H1 (cell line): Measurements from ENCODE around the gene VGLL4. TPM values are rescaled to one million over a fixed set of nuclear protein-coding genes. Genes with fewer than 3 reads are reported as not detected.

Experiments
- CTCF ChIA-PET: fragments of 300-600 bp; sonication (Branson Sonifier 250); formaldehyde crosslinking; loops from one replicate; lab custom pipeline; 2021; ENCODE audit not compliant: partially characterized antibody; lab: Charles Lee
- POLR2A ChIA-PET: fragments of 300-600 bp; sonication (Branson Sonifier 250); formaldehyde crosslinking; loops from one replicate; lab custom pipeline; 2021; ENCODE audit warnings: inconsistent platforms; ENCODE audit not compliant: partially characterized antibody; lab: Charles Lee
- DNase-seq, 2 experiments: peaks; one replicate each; pipeline versions ENCODE4 v3.0.0 to v3.0.0-alpha.2; 2010 to 2022; ENCODE audit warnings: low spot score in 2 of 2, low read depth in 1 of 2, mixed read lengths in 1 of 2
- FAIRE-seq: peaks from 2 replicates; lab custom pipeline; 2011; peaks lifted over from hg19 to GRCh38; lab: Jason Lieb, UNC
- H2AFZ ChIP-seq: 2 replicates; pipeline ENCODE4 v1.8.1; 2012; ENCODE audit warnings: low read length, inconsistent platforms
- H2AK5ac ChIP-seq: 2 replicates; pipeline ENCODE4 v1.6.1; 2013; ENCODE audit warnings: low read depth, low read length
- H2BK120ac ChIP-seq: replicated peaks from 2 replicates; pipeline ENCODE3; 2013; ENCODE audit warnings: low read depth, low read length, inconsistent platforms
- H2BK12ac ChIP-seq: 2 replicates; pipeline ENCODE4 v1.6.1; 2013; ENCODE audit warnings: low read depth, low read length
- H2BK15ac ChIP-seq: 2 replicates; pipeline ENCODE4 v1.6.1; 2013; ENCODE audit warnings: low read length
- H2BK20ac ChIP-seq: 2 replicates; pipeline ENCODE4 v1.6.1; 2013; ENCODE audit warnings: low read length
- H2BK5ac ChIP-seq: 2 replicates; pipeline ENCODE4 v1.6.1; 2013; ENCODE audit warnings: low read depth, low read length
- H3K14ac ChIP-seq: 2 replicates; pipeline ENCODE4 v1.6.1; 2013; ENCODE audit warnings: inconsistent platforms; ENCODE audit not compliant: insufficient read length
- H3K18ac ChIP-seq: 2 replicates; pipeline ENCODE4 v1.6.1; 2013; ENCODE audit warnings: low read length; ENCODE audit errors: extremely low read depth
- H3K23ac ChIP-seq: 2 replicates; pipeline ENCODE4 v1.6.1; 2013; ENCODE audit warnings: inconsistent platforms; ENCODE audit not compliant: insufficient read length
- H3K23me2 ChIP-seq: 2 replicates; pipeline ENCODE4 v1.6.1; 2013; ENCODE audit warnings: low read depth, low read length
- H3K27ac ChIP-seq: 2 replicates; pipeline ENCODE4 v1.6.1; 2011; ENCODE audit warnings: low read depth, low read length, inconsistent platforms
- H3K27me3 ChIP-seq, 4 experiments: replicated peaks in 1 of 4; 1 replicate in 1 of 4; 2 replicates in 3 of 4; pipeline versions ENCODE4 v1.6.1 to v1.8.1; 2011 to 2013; ENCODE audit warnings: low read length in 3 of 4, mild to moderate bottlenecking in 3 of 4, inconsistent platforms in 2 of 4, mixed read lengths in 2 of 4, moderate library complexity in 1 of 4; ENCODE audit not compliant: control insufficient read depth in 3 of 4, insufficient read depth in 3 of 4; ENCODE audit errors: extremely low read depth in 1 of 4
- H3K36me3 ChIP-seq, 4 experiments: 2 replicates each; pipeline versions ENCODE4 v1.6.1 to v1.8.1; 2011 to 2013; ENCODE audit warnings: mild to moderate bottlenecking in 4 of 4, low read length in 3 of 4, moderate library complexity in 2 of 4, control low read depth in 1 of 4, inconsistent platforms in 1 of 4; ENCODE audit not compliant: insufficient read depth in 4 of 4, control insufficient read depth in 2 of 4
- H3K4ac ChIP-seq: replicated peaks from 2 replicates; pipeline ENCODE3; 2013; ENCODE audit warnings: low read length, low read depth, mixed read lengths, inconsistent platforms; ENCODE audit not compliant: insufficient read length
- H3K4me1 ChIP-seq, 4 experiments: replicated peaks in 1 of 4; 1 replicate in 1 of 4; 2 replicates in 3 of 4; pipeline versions ENCODE4 v1.6.1 to v1.8.1; 2011 to 2013; ENCODE audit warnings: low read length in 3 of 4, inconsistent platforms in 2 of 4, mixed read lengths in 1 of 4; ENCODE audit not compliant: insufficient read depth in 4 of 4, control insufficient read depth in 3 of 4
- H3K4me2 ChIP-seq, 2 experiments: 2 replicates each; pipeline versions ENCODE4 v1.6.1 to v1.8.1; 2011 to 2013; ENCODE audit warnings: low read depth in 2 of 2, low read length in 2 of 2, control low read depth in 1 of 2, inconsistent platforms in 1 of 2, mild to moderate bottlenecking in 1 of 2; ENCODE audit not compliant: insufficient read depth in 1 of 2
- H3K4me3 ChIP-seq, 4 experiments: fragments of 200-600, 300-600 bp in 1 of 4; sonication (generic), shearing (Covaris generic), sonication (Bioruptor Twin) in 1 of 4; 2 replicates each; pipeline versions ENCODE4 v1.5.1 to v1.8.1; 2011 to 2016; ENCODE audit warnings: low read length in 4 of 4, low read depth in 3 of 4, control low read depth in 2 of 4, inconsistent platforms in 2 of 4, mild to moderate bottlenecking in 2 of 4, mixed read lengths in 1 of 4, moderate library complexity in 1 of 4; ENCODE audit not compliant: insufficient read depth in 2 of 4; ENCODE audit errors: extremely low read depth in 1 of 4
- H3K56ac ChIP-seq: replicated peaks from 2 replicates; pipeline ENCODE3; 2013; ENCODE audit warnings: low read depth, mild to moderate bottlenecking, mixed read lengths, low read length, inconsistent platforms; ENCODE audit not compliant: insufficient read length
- H3K79me1 ChIP-seq: 2 replicates; pipeline ENCODE4 v1.6.1; 2013; ENCODE audit warnings: low read depth, low read length, control low read depth
- H3K79me2 ChIP-seq, 2 experiments: 2 replicates each; pipeline versions ENCODE4 v1.6.1 to v1.8.1; 2012 to 2013; ENCODE audit warnings: low read length in 2 of 2, mild to moderate bottlenecking in 2 of 2, inconsistent platforms in 1 of 2; ENCODE audit not compliant: insufficient read depth in 2 of 2, control insufficient read depth in 1 of 2
- H3K9ac ChIP-seq, 4 experiments: replicated peaks in 1 of 4; 1 replicate in 1 of 4; 2 replicates in 3 of 4; pipeline versions ENCODE4 v1.6.1 to v1.8.1; 2011 to 2013; ENCODE audit warnings: low read depth in 3 of 4, low read length in 3 of 4, control low read depth in 2 of 4, mild to moderate bottlenecking in 2 of 4, moderate library complexity in 2 of 4, inconsistent platforms in 1 of 4; ENCODE audit errors: extremely low read depth in 1 of 4
- H3K9me3 ChIP-seq, 2 experiments: 2 replicates each; pipeline versions ENCODE4 v1.6.1 to v1.8.1; 2012 to 2013; ENCODE audit warnings: mild to moderate bottlenecking in 2 of 2, moderate library complexity in 2 of 2, control low read depth in 1 of 2, inconsistent platforms in 1 of 2, low read depth in 1 of 2, low read length in 1 of 2, mixed read lengths in 1 of 2; ENCODE audit not compliant: insufficient read depth in 2 of 2
- H4K20me1 ChIP-seq, 2 experiments: replicated peaks in 1 of 2; 2 replicates each; pipeline versions ENCODE3 to v1.8.1; 2011 to 2013; ENCODE audit warnings: inconsistent platforms in 2 of 2, low read length in 2 of 2, mild to moderate bottlenecking in 1 of 2; ENCODE audit not compliant: insufficient read depth in 2 of 2, control insufficient read depth in 1 of 2
- H4K5ac ChIP-seq: 2 replicates; pipeline ENCODE4 v1.6.1; 2013; ENCODE audit warnings: low read length, low read depth, mixed read lengths, inconsistent platforms; ENCODE audit not compliant: insufficient read length
- H4K8ac ChIP-seq: 2 replicates; pipeline ENCODE4 v1.8.0; 2013; ENCODE audit warnings: mild to moderate bottlenecking, moderate library complexity, low read length, inconsistent platforms; ENCODE audit not compliant: insufficient read depth; ENCODE audit errors: extremely low read depth
- H4K91ac ChIP-seq: replicated peaks from 2 replicates; pipeline ENCODE3; 2013; ENCODE audit warnings: low read length, mixed read lengths, inconsistent platforms; ENCODE audit not compliant: insufficient read length
- ASH2L ChIP-seq: fragments of 200-600, 300-600 bp; sonication (generic); IDR thresholded peaks from one replicate; pipeline ENCODE4 v1.7.1; 2017; ENCODE audit warnings: low read length
- POLR2AphosphoS5 ChIP-seq: IDR thresholded peaks from 2 replicates; pipeline ENCODE4 v1.6.1; 2011; ENCODE audit warnings: low read depth, low read length
- WGBS, 2 experiments: shearing (Covaris generic) in 1 of 2; methylation state at CpG; one replicate each; pipeline versions ENCODE4 v1.1.6 to v1.1.7; 2013 to 2015; ENCODE audit warnings: low lambda C conversion rate in 2 of 2, mixed read lengths in 2 of 2, inconsistent platforms in 1 of 2, low coverage in 1 of 2, missing lambda C conversion rate in 1 of 2; ENCODE audit not compliant: insufficient replicate concordance in 2 of 2, insufficient coverage in 1 of 2, insufficient read length in 1 of 2; ENCODE audit errors: extremely low coverage in 1 of 2, missing lambda C conversion rate in 1 of 2; 5-methylcytosine and 5-hydroxymethylcytosine counted together
- polyA plus RNA-seq, 7 experiments: library from polyadenylated mRNA; depleted of rRNA in 3 of 7; stranded (reverse) in 5 of 7; unstranded in 2 of 7; fragments of >200 nt in 5 of 7; fragments of 200-250 nt in 2 of 7; gene quantifications; 1 replicate in 5 of 7; 2 replicates in 1 of 7; 4 replicates in 1 of 7; pipeline versions ENCODE4 v1.2.1 to v1.2.3, GENCODE V29; 2011 to 2013; ENCODE audit warnings: missing spikeins in 2 of 7, mixed read lengths in 2 of 7
- total RNA-seq: library from RNA; stranded (reverse); fragmentation: NEBNext Ultra II Directional; extraction: Animal tissue kit (Norgen Biotek cat#: 25700); gene quantifications from 2 replicates; pipeline ENCODE4 v1.2.1, GENCODE V29; 2021

The VGLL4 gene
- total and polyA plus RNA-seq, 2 of the 8 experiments (the other 6 are each of a cell fraction or from before 2014, with no cell fraction given): 45.1 to 50.0 TPM

- no peaks in the 10 kb centered on the region for H3K27me3 ChIP-seq
- H3K4me1 ChIP-seq: peaks cover 0 to 3% (median 0%) of the 10 kb centered on the region in 4 experiments; a peak in 1 of 7 replicates
- H4K5ac ChIP-seq: no peak overlapping the region
- TF ChIP-seq POLR2AphosphoS5 (0 out of 2 replicates have a peak, but pooled peaks have one; percentile 50), ASH2L (no peak)
- WGBS, 2 experiments: 96% methylated on average over 13 of the region's 13 CpGs; no CpG with 5 or more reads in 1 of the 2 experiments
- no peak overlapping the region for H2BK12ac ChIP-seq
- no peak overlapping the region for H2BK20ac ChIP-seq
- H3K36me3 ChIP-seq: peaks cover 0 to 10% (median 1%) of the 10 kb centered on the region in 4 experiments; a peak in 3 of 8 replicates
- FAIRE-seq: no peak
- 0 out of 2 replicates have a peak overlapping the region, but pooled peaks have one; percentile 30 for H2BK5ac ChIP-seq
- H3K79me1 ChIP-seq: peaks cover 7% of the 10 kb centered on the region
- POLR2A ChIA-PET: interaction anchor here (0.7 kb wide), 1 partner anchor 51 kb away, joined by 3 read pairs; no protein-coding TSS in a partner anchor
- no peak overlapping the region for H2AK5ac ChIP-seq
- no peak overlapping the region for H3K4ac ChIP-seq
- no peak overlapping the region for H3K56ac ChIP-seq
- H3K79me2 ChIP-seq: no peaks in the 10 kb centered on the region
- no peak overlapping the region for H4K91ac ChIP-seq
- DNase-seq: no peak
- no peak overlapping the region for H3K14ac ChIP-seq
- H4K20me1 ChIP-seq: peaks cover 2 to 9% of the 10 kb centered on the region in 2 experiments
- H4K8ac ChIP-seq: peak overlapping the region; percentile 19; the same call in 1 of the 2 replicates
- H3K4me3 ChIP-seq: no peak overlapping the region
- H3K4me2 ChIP-seq: no peak overlapping the region
- no peak overlapping the region for H2AFZ ChIP-seq
- CTCF ChIA-PET: interaction anchor here (0.6 to 2.0 kb wide), 9 partner anchors 9 to 1376 kb away, joined by 3 to 6 read pairs (median 4); no protein-coding TSS in a partner anchor
- no peaks in the 10 kb centered on the region for H3K23me2 ChIP-seq
- no peak overlapping the region for H3K18ac ChIP-seq
- H2BK15ac ChIP-seq: no peak overlapping the region
- H3K23ac ChIP-seq: no peak overlapping the region
- H3K9ac ChIP-seq: no peak overlapping the region
- H3K27ac ChIP-seq: no peak overlapping the region; the same call in 1 of the 2 replicates
- no peaks in the 10 kb centered on the region; a peak in 1 of 4 replicates for H3K9me3 ChIP-seq
- no peak overlapping the region for H2BK120ac ChIP-seq
Measured at GRCh38 chr3:11555211-11555782, 88.4 kb downstream of the VGLL4 start.
